ENCODE measurements around the gene PIEZO1. TPM values are rescaled to one million over a fixed set of nuclear protein-coding genes. Genes with fewer than 3 reads are reported as not detected.

PIEZO1 gene, protein sequence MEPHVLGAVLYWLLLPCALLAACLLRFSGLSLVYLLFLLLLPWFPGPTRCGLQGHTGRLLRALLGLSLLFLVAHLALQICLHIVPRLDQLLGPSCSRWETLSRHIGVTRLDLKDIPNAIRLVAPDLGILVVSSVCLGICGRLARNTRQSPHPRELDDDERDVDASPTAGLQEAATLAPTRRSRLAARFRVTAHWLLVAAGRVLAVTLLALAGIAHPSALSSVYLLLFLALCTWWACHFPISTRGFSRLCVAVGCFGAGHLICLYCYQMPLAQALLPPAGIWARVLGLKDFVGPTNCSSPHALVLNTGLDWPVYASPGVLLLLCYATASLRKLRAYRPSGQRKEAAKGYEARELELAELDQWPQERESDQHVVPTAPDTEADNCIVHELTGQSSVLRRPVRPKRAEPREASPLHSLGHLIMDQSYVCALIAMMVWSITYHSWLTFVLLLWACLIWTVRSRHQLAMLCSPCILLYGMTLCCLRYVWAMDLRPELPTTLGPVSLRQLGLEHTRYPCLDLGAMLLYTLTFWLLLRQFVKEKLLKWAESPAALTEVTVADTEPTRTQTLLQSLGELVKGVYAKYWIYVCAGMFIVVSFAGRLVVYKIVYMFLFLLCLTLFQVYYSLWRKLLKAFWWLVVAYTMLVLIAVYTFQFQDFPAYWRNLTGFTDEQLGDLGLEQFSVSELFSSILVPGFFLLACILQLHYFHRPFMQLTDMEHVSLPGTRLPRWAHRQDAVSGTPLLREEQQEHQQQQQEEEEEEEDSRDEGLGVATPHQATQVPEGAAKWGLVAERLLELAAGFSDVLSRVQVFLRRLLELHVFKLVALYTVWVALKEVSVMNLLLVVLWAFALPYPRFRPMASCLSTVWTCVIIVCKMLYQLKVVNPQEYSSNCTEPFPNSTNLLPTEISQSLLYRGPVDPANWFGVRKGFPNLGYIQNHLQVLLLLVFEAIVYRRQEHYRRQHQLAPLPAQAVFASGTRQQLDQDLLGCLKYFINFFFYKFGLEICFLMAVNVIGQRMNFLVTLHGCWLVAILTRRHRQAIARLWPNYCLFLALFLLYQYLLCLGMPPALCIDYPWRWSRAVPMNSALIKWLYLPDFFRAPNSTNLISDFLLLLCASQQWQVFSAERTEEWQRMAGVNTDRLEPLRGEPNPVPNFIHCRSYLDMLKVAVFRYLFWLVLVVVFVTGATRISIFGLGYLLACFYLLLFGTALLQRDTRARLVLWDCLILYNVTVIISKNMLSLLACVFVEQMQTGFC (N-terminal part only)
- 280 and 993 TPM in 2 replicates for total RNA-seq

DNA sequence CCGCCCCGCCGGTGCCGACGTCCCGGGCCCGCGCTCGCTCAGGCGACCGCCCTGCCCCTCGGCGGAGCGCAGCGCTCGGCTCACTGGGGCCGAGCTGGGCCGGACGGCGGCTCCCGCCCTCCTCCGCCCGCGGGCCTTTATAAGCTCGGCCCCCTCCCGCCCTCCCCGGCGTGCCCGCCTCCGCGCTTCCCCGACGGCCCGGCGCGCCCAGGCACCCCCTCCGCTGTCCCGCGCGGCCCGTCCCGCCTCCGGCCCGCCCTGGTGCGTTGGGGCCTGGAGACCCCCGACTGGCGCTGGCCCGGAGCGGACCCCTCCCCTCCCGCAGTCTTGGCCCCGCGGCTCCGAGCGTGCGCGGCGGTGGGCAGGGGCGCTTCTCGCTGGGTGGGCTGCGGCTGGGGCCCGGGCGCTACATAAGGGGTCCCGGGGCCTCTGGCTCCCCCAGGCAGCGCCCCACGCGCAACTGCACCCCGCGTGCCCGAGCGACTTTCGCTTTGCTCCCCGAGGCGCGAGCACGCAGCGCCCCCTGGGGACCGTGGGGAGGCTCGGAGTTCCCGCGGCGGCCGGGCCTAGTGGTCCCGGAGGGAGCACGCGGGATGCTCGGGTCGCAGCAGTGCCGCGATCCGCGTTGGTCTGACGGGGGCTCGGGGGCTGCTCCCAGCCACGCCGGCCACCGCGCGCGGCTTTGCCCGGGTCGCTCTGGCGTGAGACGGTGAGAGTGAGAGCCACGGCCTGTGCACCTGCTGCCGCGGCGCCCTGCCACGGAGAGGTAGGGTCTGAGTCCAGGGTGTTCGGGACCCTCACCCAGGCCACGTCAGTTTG, at the start of gene PIEZO1:
PIEZO1 (minus strand) TSS at position 115 of the 819 bp plus-strand sequence. CDS start 256 bp downstream, outside the sequence.

DNA sequence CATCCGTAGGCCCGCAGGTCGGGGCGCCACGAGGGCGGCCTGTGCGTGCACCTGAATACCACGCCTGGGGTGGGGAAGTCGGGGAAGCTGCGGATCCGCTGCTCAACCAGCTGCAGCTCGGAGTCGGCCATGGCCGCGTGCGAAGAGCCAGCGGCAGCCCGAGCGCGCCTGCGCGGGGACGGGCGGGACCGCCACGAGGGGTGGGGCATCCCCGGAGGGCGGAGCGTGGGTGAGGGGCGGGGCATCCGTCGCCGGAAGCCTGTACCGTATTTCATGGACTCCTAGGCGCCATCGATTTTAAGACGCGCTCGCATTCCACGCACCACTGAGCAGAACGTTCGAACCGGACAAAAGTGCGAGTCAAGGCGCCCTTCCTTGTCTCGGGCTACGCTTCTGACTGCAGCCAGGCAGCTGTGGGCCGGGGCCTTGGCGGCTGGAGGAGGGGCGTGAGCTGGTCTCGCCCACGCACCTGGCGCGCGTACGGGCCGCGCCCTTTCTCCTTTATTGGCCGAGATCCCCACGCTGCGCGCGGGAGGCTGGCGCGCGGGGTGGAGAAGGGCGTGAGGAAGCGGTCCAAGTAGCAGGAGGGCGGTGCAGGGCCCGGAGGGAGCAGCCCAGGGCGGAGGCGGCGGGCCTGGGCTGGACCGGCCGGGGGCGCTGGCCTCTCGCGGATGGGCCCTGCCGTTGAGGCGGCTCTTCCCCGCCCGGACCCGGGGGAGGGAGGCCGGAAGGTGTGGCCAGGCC, 26.9 kb upstream of the PIEZO1 start, which contains the start of gene APRT:
APRT (minus strand) TSS at position 160 of the 744 bp plus-strand sequence; CDS start at position 131, 29 bp downstream.

DNA sequence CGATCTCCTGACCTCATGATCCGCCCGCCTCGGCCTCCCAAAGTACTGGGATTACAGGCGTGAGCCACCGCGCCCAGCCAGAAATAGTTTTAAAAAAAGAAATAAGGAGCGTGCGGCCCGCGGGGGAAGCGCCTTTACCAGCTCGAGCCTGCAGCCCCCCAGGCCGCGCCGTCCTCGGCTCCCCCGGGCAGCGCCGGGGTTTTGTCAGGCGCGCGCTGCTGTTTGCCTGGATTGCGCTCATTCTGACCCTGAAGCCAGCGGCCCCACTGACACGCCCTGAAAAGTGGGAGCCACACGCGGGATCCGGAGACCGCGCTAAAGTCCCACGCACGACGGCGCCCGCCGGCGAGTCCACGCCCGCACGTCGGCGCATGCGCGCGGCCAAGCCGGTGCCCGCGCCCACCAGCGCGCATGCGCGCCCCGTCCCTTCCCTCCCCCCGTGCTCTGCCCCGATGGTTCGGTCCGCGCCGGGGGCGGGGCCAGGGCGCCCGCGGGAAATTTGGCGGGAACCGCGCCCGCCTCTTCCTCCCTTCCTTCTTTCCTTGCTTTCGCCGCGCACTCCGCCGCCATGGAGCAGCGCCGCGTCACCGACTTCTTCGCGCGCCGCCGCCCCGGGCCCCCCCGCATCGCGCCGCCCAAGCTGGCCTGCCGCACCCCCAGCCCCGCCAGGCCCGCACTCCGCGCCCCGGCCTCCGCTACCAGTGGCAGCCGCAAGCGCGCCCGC, 18.4 kb upstream of the PIEZO1 start, which contains the start of gene CDT1:
CDT1 (plus strand) TSS at position 526 of the 724 bp plus-strand sequence; CDS start at position 569, 43 bp downstream.

DNA sequence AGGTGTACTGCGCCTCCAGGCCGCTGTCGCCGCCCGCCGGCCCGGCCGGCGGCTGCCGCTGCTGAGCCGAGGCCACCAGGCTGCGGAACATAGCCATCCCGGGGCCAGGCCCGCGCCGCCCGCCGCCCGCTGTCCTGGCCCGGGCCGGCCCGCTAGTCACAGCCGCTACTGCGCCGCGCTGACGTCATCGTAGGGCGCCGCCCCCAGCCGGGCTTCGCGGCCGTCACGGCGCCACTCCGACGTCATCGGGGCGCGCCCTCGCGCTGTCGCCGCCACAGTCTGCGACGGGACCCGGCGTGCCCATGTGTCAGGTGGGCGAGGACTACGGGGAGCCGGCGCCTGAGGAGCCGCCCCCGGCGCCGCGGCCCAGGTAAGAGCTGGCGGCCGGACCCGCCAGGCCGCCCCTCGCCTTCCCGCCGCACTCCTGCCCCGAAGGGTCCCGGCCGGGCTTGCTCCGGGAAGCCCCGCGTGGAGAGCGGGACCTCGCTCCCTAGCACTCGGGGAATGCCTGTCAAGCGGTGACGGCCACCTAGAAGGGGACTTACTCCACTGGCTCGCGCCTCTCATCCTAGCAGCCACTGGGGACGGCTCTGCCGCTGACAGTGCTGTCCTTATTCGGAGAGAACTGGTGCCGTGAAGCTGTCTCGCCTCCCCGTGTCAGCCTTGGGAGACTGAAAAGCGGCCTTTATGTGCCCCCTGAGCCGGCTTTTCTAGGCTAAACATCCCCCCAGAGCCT, 78.6 kb downstream of the PIEZO1 start, which contains the start of the genes CTU2 and RNF166:
CTU2 (plus strand) TSS at position 275 of the 736 bp plus-strand sequence; CDS start at position 303, 28 bp downstream.
RNF166 (minus strand) TSS at position 180 of the 736 bp plus-strand sequence; CDS start at position 97, 83 bp downstream.

DNA sequence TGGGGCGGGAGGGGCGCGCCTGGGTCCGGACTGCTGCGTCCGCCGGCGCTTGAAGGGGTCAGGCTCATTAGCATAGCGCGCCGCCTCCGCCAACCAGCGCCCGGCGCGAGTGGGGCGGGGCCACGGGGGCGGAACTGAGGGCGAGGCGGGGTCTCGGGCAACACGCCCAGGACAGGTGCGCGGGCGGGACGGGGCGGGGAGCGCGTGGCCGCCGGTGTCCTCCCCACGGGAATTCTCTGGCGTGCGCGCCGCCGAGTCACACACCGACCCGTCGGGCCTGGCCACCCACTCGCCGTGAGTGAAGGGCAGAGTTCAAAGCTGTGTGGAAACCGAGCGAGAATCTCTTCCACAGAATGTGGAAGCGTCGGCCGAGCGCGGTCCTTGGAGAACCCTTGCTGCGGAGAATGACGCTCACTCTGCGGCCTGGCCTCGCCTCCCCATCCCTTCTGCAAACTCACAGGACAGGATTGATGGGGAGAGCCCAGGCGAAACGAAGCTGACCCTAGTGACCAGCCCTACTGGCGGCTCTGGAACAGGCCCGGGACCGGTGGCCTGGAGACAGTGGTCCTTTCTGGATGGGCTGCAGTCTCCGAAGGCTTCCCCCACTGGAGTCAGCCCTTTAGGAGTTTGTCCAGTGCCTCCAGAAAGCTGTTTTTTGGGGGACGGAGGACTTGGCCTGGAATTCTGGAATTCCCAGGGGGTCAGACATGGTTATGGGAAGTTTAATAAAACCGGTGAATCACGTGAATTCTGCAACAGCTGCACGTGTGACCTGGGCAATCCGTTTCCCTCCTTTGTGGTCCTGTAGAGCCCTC, 98.4 kb downstream of the PIEZO1 start, which contains the start of gene SNAI3:
SNAI3 (minus strand) TSS at position 69 of the 815 bp plus-strand sequence. CDS start 101 bp downstream, outside the sequence.

Other genes with a start within 250 kb of the PIEZO1 start
- gene ZC3H18, start 214.8 kb downstream of the PIEZO1 start, total RNA-seq = 9.6 and 19.0 TPM in 2 replicates
- not detected in 2 replicates for gene IL17C, start 146.6 kb downstream of the PIEZO1 start, total RNA-seq
- gene CYBA, start 134.2 kb downstream of the PIEZO1 start, total RNA-seq = 123 and 249 TPM in 2 replicates
- gene MVD, start 122.1 kb downstream of the PIEZO1 start, total RNA-seq = 44.0 and 54.7 TPM in 2 replicates
- gene SNAI3, start 98.7 kb downstream of the PIEZO1 start, total RNA-seq = 0.16 TPM in 1 of 2 replicates, not detected in the other
- 10.5 and 11.9 TPM in 2 replicates for gene RNF166, start 78.8 kb downstream of the PIEZO1 start, total RNA-seq
- gene CTU2, start 78.7 kb downstream of the PIEZO1 start, total RNA-seq = 11.3 and 11.9 TPM in 2 replicates
- 8.5 and 10.4 TPM in 2 replicates for gene CDT1, start 18.6 kb upstream of the PIEZO1 start, total RNA-seq
- 89.9 and 96.5 TPM in 2 replicates for gene APRT, start 26.7 kb upstream of the PIEZO1 start, total RNA-seq
- 11.5 and 33.2 TPM in 2 replicates for gene GALNS, start 71.7 kb upstream of the PIEZO1 start, total RNA-seq
- 42.2 and 70.4 TPM in 2 replicates for gene TRAPPC2L, start 71.9 kb upstream of the PIEZO1 start, total RNA-seq
- not detected in 2 replicates for gene PABPN1L, start 81.4 kb upstream of the PIEZO1 start, total RNA-seq
- gene CBFA2T3, start 192.0 kb upstream of the PIEZO1 start, total RNA-seq = under 0.01 and 0.06 TPM in 2 replicates

Measured in bladder microvascular endothelial cell (primary cell).